Measurements from ENCODE around the gene TRIM36. TPM values are rescaled to one million over a fixed set of nuclear protein-coding genes. Genes with fewer than 3 reads are reported as not detected.

TRIM36 gene
- total and polyA plus RNA-seq, 2 of the 8 experiments (the other 6 are each of a cell fraction or from before 2014, with no cell fraction given), result 8.5 to 14.1 TPM

DNA sequence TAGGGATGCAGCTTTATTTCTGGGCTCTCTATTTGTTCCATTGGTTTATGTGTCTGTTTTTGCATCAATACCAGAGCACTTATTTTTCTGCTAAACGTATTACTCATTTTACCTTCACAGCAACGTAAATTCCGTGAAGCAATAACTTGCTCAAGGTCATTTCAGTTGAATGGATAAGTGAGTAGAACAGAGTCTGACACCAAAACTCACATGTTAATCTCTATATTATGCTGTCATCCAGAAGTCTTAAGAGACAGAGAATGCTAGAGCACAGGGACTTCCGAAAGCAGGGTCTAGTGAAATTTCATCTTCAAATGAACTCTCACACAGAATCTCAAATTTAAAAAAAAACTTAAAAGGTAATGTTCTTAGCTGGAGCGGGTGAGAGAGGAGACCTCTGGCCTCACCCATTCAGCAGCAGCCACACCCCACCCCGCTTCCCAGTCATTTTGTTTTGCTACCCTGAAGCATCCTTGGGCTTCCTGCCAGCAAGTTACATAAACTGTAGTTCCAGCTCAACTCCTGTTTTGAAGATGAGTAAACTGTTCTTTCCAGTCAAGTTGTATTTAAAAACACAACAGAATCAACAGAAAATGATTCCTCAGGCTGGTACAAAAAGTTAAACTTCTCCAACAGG lies 69.3 kb downstream of the TRIM36 start (continued):
- TF ChIP-seq CBX5 (IDR thresholded peaks at IDR 0.05; ENCODE audit: low read depth, low read length) (no peak), SAP30 (IDR thresholded peaks at IDR 0.05; ENCODE audit: insufficient read depth, insufficient replicate concordance, low read length) (no peak), CREB1 (IDR thresholded peaks at IDR 0.05) (no peak), GABPA (IDR thresholded peaks at IDR 0.05; ENCODE audit: borderline replicate concordance, insufficient read depth, low read length) (no peak), SUZ12 (IDR thresholded peaks at IDR 0.05; ENCODE audit: low read length) (no peak)
- TF ChIP-seq, protein P1, sequence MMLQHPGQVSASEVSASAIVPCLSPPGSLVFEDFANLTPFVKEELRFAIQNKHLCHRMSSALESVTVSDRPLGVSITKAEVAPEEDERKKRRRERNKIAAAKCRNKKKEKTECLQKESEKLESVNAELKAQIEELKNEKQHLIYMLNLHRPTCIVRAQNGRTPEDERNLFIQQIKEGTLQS (IDR thresholded peaks at IDR 0.05; ENCODE audit: insufficient read depth, low read depth, low read length), result no peak
